Measurements from ENCODE around the gene FEZ2.

Gene FEZ2

DNA sequence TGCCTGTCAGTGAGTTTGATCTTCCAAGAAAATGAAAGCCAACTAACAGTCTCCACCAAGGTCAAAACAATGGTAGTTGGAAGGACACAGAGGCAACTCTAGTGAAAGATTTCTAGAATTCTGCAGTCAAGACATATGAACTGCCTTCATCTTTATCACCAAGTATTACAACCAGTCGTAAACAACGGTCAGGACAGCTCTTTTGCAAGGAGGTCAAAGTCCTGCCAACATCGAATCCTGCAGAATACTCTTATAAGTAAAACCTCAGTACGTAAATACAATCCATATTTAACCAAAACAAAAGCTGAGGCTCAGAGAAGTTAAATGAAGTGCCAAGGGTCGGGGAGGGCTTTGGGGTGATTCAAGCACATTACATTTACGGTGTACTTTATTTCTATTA lies 3.1 kb downstream of the FEZ2 start:
- Histone ChIP-seq H4K20me1 (peaks cover 0 to 68% (median 35%) of the 10 kb centered on the region in 11 experiments; a peak in 15 of 22 replicates), H3K4me1 (peaks cover 13 to 56% (median 18%) of the 10 kb centered on the region in 10 experiments), H3K4me3 (0 out of 20 replicates have a peak overlapping the region, but pooled peaks of 1 of the 10 experiments have one; percentile 75), H3K4me2 (no peak overlapping the region), H3K27ac (no peak overlapping the region), H3K9me3 (replicated peaks in 1 of 11) (peaks cover 0 to 24% (median 12%) of the 10 kb centered on the region in 11 experiments; a peak in 14 of 22 replicates), H3K9ac (no peak overlapping the region), H3K36me3 (peaks cover 24 to 58% (median 41%) of the 10 kb centered on the region in 11 experiments), H3K27me3 (no peaks in the 10 kb centered on the region)
- no peak for TF ChIP-seq Cebpa-rat (IDR thresholded peaks at IDR 0.05)

DNA sequence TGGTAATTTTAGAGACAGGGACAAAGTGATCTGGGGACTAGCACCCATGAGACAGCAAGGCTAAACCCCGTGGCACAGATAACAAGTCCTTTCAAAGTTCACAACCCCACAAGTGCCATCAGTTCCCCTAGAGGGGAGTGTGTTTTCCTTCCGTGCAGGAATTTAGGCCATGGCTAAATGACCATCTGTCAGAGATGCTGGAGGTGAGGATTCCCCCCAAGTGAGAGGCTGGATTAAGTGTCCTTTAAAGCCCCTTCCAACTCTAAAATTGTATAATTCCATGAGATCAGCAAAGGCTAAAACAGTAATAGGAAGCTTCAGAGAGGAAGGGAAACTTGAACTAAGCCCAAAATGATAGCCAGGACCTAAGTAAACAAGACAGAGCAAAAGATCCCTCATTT lies 8.7 kb downstream of the FEZ2 start:
- Histone ChIP-seq H3K4me1 (peaks cover 0 to 46% (median 2%) of the 10 kb centered on the region in 10 experiments; a peak in 9 of 20 replicates), H3K27ac (peak overlapping the region in 5 of 11 experiments; percentile 10 to 51 (median 48); a peak in 8 of 22 replicates), H3K4me3 (no peak overlapping the region), H3K9me3 (replicated peaks in 1 of 11) (peaks cover 0 to 14% (median 3%) of the 10 kb centered on the region in 11 experiments; a peak in 12 of 22 replicates), H3K4me2 (peak overlapping the region in 4 of 11 experiments; percentile 33 to 65 (median 49); a peak in 8 of 22 replicates), H3K9ac (peak overlapping the region in 4 of 11 experiments; percentile 15 to 53 (median 36); a peak in 3 of 22 replicates), H3K36me3 (peaks cover 54 to 96% (median 83%) of the 10 kb centered on the region in 11 experiments), H4K20me1 (peaks cover 0 to 57% (median 36%) of the 10 kb centered on the region in 11 experiments; a peak in 16 of 22 replicates), H3K27me3 (no peaks in the 10 kb centered on the region)
- no peak for TF ChIP-seq Cebpa-rat (IDR thresholded peaks at IDR 0.05)

DNA sequence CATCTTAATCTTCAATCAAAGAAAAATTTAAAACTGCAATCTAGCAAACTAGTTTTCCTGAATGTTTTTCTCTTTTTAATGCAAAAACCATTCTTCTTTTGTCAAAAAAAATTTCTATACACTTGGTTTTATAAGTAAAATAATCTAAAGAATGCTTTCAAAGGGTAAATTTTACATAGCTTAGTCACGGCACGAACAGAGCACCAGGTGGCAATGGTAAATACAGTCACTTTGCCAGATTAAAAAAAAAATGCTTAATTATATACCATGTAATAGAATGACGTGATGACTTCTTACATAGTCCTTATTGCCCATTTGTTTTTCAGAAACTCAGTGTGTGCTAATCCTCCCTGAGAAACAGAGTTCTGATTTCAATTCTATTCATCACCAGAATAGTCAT lies 10.4 kb downstream of the FEZ2 start:
- Histone ChIP-seq H3K36me3 (peaks cover 68 to 96% (median 85%) of the 10 kb centered on the region in 11 experiments), H3K9me3 (replicated peaks in 1 of 11) (0 out of 22 replicates have a peak, but pooled peaks cover 0 to 3% (median 0%) of the 10 kb centered on the region in 11 experiments), H3K4me1 (peaks cover 0 to 41% (median 2%) of the 10 kb centered on the region in 10 experiments; a peak in 9 of 20 replicates), H4K20me1 (peaks cover 0 to 58% (median 28%) of the 10 kb centered on the region in 11 experiments; a peak in 15 of 22 replicates), H3K27ac (no peak overlapping the region), H3K9ac (no peak overlapping the region), H3K4me3 (no peak overlapping the region), H3K4me2 (no peak overlapping the region), H3K27me3 (no peaks in the 10 kb centered on the region)
- TF ChIP-seq Cebpa-rat (IDR thresholded peaks at IDR 0.05), result no peak

DNA sequence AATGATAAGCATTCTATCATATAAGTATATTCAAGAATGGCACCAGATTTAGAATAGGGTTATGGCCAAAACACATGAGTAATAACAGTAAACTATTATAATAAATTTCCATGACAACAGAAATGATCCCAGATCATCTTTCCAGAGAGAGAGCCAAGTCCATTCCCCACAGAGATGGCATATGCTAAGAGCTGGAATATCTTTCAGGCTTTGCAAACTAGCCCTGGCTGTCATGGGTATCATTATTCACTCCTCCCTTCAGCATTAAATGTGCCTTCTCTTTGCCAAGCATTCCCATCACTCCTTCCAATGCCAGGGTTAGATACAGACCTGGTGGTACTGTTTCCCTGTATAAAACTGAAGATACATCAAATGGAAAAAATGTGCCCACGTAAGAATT lies 10.9 kb downstream of the FEZ2 start:
- Histone ChIP-seq H3K9me3 (replicated peaks in 1 of 11) (0 out of 22 replicates have a peak, but pooled peaks cover 0 to 3% (median 0%) of the 10 kb centered on the region in 11 experiments), H3K27me3 (no peaks in the 10 kb centered on the region), H3K4me2 (no peak overlapping the region), H3K36me3 (peaks cover 72 to 96% (median 89%) of the 10 kb centered on the region in 11 experiments), H4K20me1 (peaks cover 0 to 53% (median 27%) of the 10 kb centered on the region in 11 experiments; a peak in 15 of 22 replicates), H3K9ac (no peak overlapping the region), H3K27ac (no peak overlapping the region), H3K4me3 (no peak overlapping the region), H3K4me1 (peaks cover 0 to 37% (median 2%) of the 10 kb centered on the region in 10 experiments; a peak in 9 of 20 replicates)
- no peak for TF ChIP-seq Cebpa-rat (IDR thresholded peaks at IDR 0.05)

DNA sequence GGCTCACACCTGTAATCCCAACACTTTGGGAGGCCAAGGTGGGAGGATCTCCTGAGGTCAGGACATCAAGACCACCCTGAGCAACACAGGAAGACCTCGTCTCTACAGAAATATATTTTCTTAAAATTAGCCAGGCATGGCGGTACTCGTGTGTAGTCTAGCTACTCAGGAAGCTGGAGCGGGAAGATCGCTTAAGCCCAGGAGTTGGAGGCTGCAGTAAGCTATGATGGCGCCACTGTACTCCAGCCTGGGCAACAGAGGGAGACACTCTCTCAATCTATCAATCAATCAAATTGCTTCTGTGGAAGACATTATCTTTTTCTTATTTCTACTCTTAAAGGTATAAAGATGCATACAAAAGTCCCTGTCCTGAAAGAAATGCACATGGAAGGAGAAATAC lies 11.3 kb downstream of the FEZ2 start:
- H4K20me1 ChIP-seq, result peaks cover 0 to 49% (median 26%) of the 10 kb centered on the region in 11 experiments; a peak in 15 of 22 replicates
- H3K4me2 ChIP-seq, result no peak overlapping the region
- H3K27me3 ChIP-seq, result no peaks in the 10 kb centered on the region
- H3K4me1 ChIP-seq, result peaks cover 0 to 33% (median 2%) of the 10 kb centered on the region in 10 experiments; a peak in 9 of 20 replicates
- no peak for TF ChIP-seq Cebpa-rat (IDR thresholded peaks at IDR 0.05)
- H3K9me3 ChIP-seq (replicated peaks in 1 of 11), result 0 out of 22 replicates have a peak, but pooled peaks cover 0 to 3% (median 0%) of the 10 kb centered on the region in 11 experiments
- no peak overlapping the region for H3K4me3 ChIP-seq
- no peak overlapping the region for H3K9ac ChIP-seq
- H3K36me3 ChIP-seq, result peaks cover 76 to 100% (median 92%) of the 10 kb centered on the region in 11 experiments
- no peak overlapping the region for H3K27ac ChIP-seq

DNA sequence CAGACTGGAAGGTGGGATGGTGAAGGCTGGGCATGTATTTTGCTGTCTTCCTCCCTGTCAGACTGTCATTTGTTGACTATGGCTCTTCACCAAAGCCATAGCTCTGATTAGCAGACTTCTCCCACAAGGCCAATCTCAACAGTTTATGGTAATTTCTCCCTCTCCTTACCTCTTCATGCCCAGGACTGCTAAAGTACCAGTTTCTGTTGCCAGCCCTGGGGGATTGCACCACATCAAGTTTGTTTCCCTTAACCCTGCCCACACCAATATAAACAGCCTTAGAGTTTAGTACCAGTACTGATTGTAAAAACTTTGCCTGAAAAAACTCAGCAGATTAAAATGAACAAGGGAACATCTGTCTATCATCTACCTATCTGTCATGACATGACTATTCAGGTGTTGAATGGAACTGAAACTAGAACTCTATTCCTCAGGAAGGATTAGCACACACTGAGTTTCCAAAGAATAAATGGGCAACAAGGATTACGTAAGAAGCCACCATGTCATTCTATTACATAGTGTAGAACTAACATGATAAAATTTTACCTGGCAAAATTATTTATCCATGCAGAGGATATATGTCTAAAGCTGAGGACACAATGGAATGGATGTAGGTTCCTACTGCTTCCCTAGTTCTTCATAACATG lies 13.7 kb downstream of the FEZ2 start:
- Histone ChIP-seq H3K27ac (no peak overlapping the region), H3K4me2 (no peak overlapping the region), H3K9ac (no peak overlapping the region), H3K27me3 (no peaks in the 10 kb centered on the region), H3K36me3 (peaks cover 91 to 100% (median 99%) of the 10 kb centered on the region in 11 experiments), H3K4me1 (peaks cover 0 to 9% (median 2%) of the 10 kb centered on the region in 10 experiments; a peak in 9 of 20 replicates), H3K9me3 (replicated peaks in 1 of 11) (0 out of 22 replicates have a peak, but pooled peaks cover 0 to 3% (median 0%) of the 10 kb centered on the region in 11 experiments), H4K20me1 (peaks cover 0 to 27% (median 10%) of the 10 kb centered on the region in 11 experiments; a peak in 13 of 22 replicates), H3K4me3 (no peak overlapping the region)
- TF ChIP-seq Cebpa-rat (IDR thresholded peaks at IDR 0.05), result no peak

DNA sequence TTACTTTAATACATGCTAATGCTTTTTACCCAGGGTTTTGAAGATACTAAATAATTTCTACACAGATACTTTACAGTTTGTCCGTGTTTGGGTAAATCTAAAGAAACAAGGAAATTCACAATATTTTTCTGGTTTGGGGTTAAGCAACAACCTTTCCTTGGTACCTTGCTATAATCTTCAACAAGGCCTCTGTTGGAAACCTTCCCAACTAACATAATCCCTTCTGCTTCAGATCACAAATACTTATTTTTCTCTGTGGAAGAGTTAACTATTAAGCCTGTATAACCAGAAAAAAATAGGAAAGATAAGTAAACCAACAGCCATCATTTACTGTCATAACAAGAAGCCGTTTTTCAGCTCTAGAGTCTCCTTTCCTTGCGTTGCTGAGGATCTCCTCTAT lies 15.0 kb downstream of the FEZ2 start:
- no peak for TF ChIP-seq Cebpa-rat (IDR thresholded peaks at IDR 0.05)
- Histone ChIP-seq H3K27me3 (no peaks in the 10 kb centered on the region), H3K27ac (no peak overlapping the region), H3K9ac (no peak overlapping the region), H4K20me1 (peaks cover 0 to 25% (median 7%) of the 10 kb centered on the region in 11 experiments; a peak in 12 of 22 replicates), H3K36me3 (peaks cover 98 to 100% (median 100%) of the 10 kb centered on the region in 11 experiments), H3K4me2 (no peak overlapping the region), H3K9me3 (replicated peaks in 1 of 11) (0 out of 22 replicates have a peak, but pooled peaks cover 0 to 4% (median 0%) of the 10 kb centered on the region in 11 experiments), H3K4me1 (0 out of 20 replicates have a peak, but pooled peaks cover 0 to 3% (median 0%) of the 10 kb centered on the region in 10 experiments), H3K4me3 (no peak overlapping the region)

DNA sequence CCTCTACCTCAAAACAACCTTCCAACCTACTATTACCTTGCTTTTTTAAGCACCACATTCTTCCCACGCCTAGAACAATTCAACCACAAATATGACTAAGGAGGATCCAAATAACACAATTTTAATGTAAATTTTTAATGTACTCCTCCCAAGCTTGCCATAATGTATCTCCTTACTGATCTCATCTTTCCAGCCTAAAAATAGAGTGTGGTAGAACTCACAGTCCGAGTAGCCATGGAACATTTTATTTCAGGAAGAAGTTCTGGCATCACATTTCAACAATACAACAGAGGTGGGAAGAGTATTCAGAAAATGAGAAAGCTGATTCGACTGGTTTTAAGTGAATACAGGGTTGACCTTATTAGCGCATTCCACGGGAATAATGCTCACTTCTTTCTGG lies 15.4 kb downstream of the FEZ2 start:
- no peak for TF ChIP-seq Cebpa-rat (IDR thresholded peaks at IDR 0.05)
- Histone ChIP-seq H3K9me3 (replicated peaks in 1 of 11) (0 out of 22 replicates have a peak, but pooled peaks cover 0 to 4% (median 0%) of the 10 kb centered on the region in 11 experiments), H3K4me2 (no peak overlapping the region), H3K27me3 (no peaks in the 10 kb centered on the region), H3K4me3 (no peak overlapping the region), H3K27ac (no peak overlapping the region), H3K9ac (no peak overlapping the region), H3K4me1 (0 out of 20 replicates have a peak, but pooled peaks cover 0 to 3% (median 0%) of the 10 kb centered on the region in 10 experiments), H4K20me1 (peaks cover 0 to 25% (median 7%) of the 10 kb centered on the region in 11 experiments; a peak in 12 of 22 replicates), H3K36me3 (peaks cover 98 to 100% (median 100%) of the 10 kb centered on the region in 11 experiments)

DNA sequence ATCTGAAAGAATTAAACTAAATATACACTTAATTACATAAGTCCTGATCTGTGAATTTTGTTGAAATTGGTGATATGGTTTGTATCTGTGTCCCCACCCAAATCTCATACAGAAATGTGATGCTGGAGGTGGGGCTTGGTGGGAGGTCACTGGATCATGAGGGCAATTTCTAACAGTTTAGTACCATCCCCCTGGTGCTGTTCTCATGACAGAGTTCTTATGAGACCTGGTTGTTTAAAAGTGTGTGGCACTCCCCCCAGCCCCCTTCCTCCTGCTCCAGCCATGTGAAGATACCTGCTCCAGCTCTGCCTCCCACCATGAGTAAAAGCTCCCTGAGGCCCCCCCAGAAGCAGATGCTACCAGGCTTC lies 18.7 kb downstream of the FEZ2 start:
- H3K27me3 ChIP-seq, result no peaks in the 10 kb centered on the region
- H3K27ac ChIP-seq, result no peak overlapping the region
- no peak for TF ChIP-seq Cebpa-rat (IDR thresholded peaks at IDR 0.05)
- H4K20me1 ChIP-seq, result peaks cover 0 to 21% (median 7%) of the 10 kb centered on the region in 11 experiments; a peak in 10 of 22 replicates
- H3K4me2 ChIP-seq, result no peak overlapping the region
- H3K9ac ChIP-seq, result no peak overlapping the region
- peaks cover 98 to 100% (median 100%) of the 10 kb centered on the region in 11 experiments for H3K36me3 ChIP-seq
- H3K4me1 ChIP-seq, result no peaks in the 10 kb centered on the region
- no peak overlapping the region for H3K4me3 ChIP-seq
- peaks cover 0 to 4% (median 0%) of the 10 kb centered on the region in 11 experiments; a peak in 1 of 22 replicates for H3K9me3 ChIP-seq (replicated peaks in 1 of 11)
